OCI-LY1 (cell line): ENCODE measurements around the gene PRSS22.

Experiments
- CTCF ChIP-seq: fragments of 200-600 bp; sonication (generic), shearing (Covaris generic); IDR thresholded peaks from 2 replicates; pipeline ENCODE4 v1.5.1; 2017; ENCODE audit warnings: mild to moderate bottlenecking, antibody characterized with exemption, low read length, moderate library complexity, mixed read lengths
- EZH2 ChIP-seq: fragments of 200-600 bp; sonication (generic), shearing (Covaris generic); IDR thresholded peaks from 2 replicates; pipeline ENCODE4 v1.8.0; 2017; ENCODE audit warnings: borderline replicate concordance, mixed run types, mild to moderate bottlenecking, antibody characterized with exemption, low read length, moderate library complexity, mixed read lengths

DNA sequence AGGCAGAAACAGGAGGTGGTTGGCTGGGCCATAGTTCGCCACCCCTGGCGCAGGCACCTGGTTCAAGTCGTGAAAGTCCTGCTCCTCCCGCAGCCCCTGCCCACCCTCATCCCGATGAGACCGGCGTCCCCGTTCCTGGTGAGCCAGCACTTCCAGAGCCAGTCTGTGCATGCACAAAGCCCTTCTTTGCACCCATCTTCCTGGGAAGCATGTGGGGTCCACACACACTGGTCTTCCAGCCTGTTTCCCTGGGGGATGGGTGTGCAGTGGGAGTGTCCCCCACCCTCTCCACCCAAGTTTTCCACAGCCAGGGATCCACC, 29.5 kb downstream of the PRSS22 start:
- no peak for TF ChIP-seq CTCF
- TF ChIP-seq EZH2: no peak
